ENCODE measurements around the gene C18orf32. TPM values are rescaled to one million over a fixed set of nuclear protein-coding genes. Genes with fewer than 3 reads are reported as not detected.

The C18orf32 gene
- total and polyA plus RNA-seq, 2 of the 13 experiments (the other 11 are each of a cell fraction or from before 2014, with no cell fraction given) = 17.6 to 20.6 TPM

DNA sequence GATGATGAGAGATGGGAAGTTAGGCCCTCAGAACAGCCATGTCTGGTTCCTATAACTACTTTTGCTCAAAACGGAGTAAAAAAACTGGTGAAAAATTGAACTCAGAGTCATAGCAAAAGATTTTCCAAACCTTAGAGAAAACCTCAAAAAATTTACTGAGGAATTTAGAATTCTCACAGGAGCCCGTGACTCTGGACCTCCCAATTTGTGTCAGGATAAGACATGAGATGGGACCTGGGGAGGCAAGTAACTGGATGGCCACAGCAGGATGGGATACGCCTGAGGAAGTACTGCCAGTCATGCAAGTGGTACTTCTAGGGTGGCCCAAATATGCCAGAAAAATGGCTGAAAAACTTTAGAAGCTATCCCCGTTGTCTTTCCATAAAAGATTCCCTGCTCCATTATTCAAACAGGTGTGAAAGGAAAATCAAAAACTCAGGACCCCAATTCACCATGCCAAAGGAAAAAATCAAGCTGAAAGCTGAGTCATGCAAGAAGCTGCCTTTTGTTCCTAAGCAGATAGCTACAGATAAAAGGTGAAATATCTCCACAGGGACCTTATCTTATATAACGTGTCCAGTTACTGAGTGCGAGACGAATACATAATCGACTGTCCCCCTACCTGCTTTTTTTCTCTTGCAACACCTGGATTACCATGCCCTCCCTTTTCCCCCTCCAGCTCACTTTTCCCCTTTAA, 40.7 kb upstream of the C18orf32 start:
- no peak overlapping the region for H2AFZ ChIP-seq (ENCODE audit: low read length)
- intact Hi-C loops (cut with micrococcal nuclease; ENCODE audit: unreplicated experiment) (no loop called here), in situ Hi-C loops (cut with HindIII; ENCODE audit: extremely low pct_ligation_motif_present, low pct_unique_long_range_greater_than_20kb) (no loop called here)
- H3K9me3 ChIP-seq (ENCODE audit: low read length) = no peaks in the 10 kb centered on the region
- no peak overlapping the region for H3K4me3 ChIP-seq (replicated peaks in 1 of 3; ENCODE audit: insufficient read depth in 1 of 3, low read depth in 2 of 3, low read length in 3 of 3)
- no peaks in the 10 kb centered on the region for H3K36me3 ChIP-seq (replicated peaks in 1 of 2; ENCODE audit: control insufficient read depth in 1 of 2, insufficient read depth in 2 of 2, low read length in 2 of 2)
- DNase-seq (ENCODE audit: low spot score) (no peak), FAIRE-seq (no peak), ATAC-seq (no peak)
- TF ChIP-seq AGO1 (IDR thresholded peaks at IDR 0.05; ENCODE audit: low read depth, low read length, poor library complexity, severe bottlenecking) = no peak
- no peak for TF ChIP-seq SNRNP70 (IDR thresholded peaks at IDR 0.05; ENCODE audit: low read depth, low read length)
- TF ChIP-seq, protein P1, sequence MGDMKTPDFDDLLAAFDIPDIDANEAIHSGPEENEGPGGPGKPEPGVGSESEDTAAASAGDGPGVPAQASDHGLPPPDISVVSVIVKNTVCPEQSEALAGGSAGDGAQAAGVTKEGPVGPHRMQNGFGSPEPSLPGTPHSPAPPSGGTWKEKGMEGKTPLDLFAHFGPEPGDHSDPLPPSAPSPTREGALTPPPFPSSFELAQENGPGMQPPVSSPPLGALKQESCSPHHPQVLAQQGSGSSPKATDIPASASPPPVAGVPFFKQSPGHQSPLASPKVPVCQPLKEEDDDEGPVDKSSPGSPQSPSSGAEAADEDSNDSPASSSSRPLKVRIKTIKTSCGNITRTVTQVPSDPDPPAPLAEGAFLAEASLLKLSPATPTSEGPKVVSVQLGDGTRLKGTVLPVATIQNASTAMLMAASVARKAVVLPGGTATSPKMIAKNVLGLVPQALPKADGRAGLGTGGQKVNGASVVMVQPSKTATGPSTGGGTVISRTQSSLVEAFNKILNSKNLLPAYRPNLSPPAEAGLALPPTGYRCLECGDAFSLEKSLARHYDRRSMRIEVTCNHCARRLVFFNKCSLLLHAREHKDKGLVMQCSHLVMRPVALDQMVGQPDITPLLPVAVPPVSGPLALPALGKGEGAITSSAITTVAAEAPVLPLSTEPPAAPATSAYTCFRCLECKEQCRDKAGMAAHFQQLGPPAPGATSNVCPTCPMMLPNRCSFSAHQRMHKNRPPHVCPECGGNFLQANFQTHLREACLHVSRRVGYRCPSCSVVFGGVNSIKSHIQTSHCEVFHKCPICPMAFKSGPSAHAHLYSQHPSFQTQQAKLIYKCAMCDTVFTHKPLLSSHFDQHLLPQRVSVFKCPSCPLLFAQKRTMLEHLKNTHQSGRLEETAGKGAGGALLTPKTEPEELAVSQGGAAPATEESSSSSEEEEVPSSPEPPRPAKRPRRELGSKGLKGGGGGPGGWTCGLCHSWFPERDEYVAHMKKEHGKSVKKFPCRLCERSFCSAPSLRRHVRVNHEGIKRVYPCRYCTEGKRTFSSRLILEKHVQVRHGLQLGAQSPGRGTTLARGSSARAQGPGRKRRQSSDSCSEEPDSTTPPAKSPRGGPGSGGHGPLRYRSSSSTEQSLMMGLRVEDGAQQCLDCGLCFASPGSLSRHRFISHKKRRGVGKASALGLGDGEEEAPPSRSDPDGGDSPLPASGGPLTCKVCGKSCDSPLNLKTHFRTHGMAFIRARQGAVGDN (CRISPR knock-in tag; IDR thresholded peaks at IDR 0.05) = no peak
- no peak for TF ChIP-seq FOXA1 (IDR thresholded peaks at IDR 0.05)
- no peak for TF ChIP-seq FOXA1 (CRISPR knock-in tag; IDR thresholded peaks at IDR 0.05)
- H3K79me2 ChIP-seq (ENCODE audit: insufficient read depth, low read length) = no peaks in the 10 kb centered on the region
- no peak overlapping the region for H3K4me2 ChIP-seq (ENCODE audit: low read depth, low read length)
- H3K4me1 ChIP-seq (ENCODE audit: insufficient read depth, low read length) = peaks cover 15% of the 10 kb centered on the region
- no peak overlapping the region for H3K27ac ChIP-seq (ENCODE audit: extremely low read length, insufficient read depth, low read length)
- no peaks in the 10 kb centered on the region for H4K20me1 ChIP-seq (ENCODE audit: insufficient read depth, low read length)
- POLR2A ChIA-PET = no interaction called here
- H3K9ac ChIP-seq (ENCODE audit: insufficient read depth, low read depth, low read length) = no peak overlapping the region
- CTCF ChIA-PET (ENCODE audit: low intra/inter-chr PET ratio, low total read pairs) = no interaction called here
- no peaks in the 10 kb centered on the region; a peak in 1 of 5 replicates for H3K27me3 ChIP-seq (ENCODE audit: control insufficient read depth in 1 of 2, insufficient read depth in 2 of 2, low read length in 2 of 2)
- 23% methylated on average over 8 of the region's 8 CpGs for WGBS (ENCODE audit: low lambda C conversion rate)
- no TSS peak for BruUV-seq (replicated peaks)

Data from HepG2 (cell line).